OCI-M1 (cell line): ENCODE measurements around the gene C3.

Experiments
- DNase-seq: peaks from one replicate; lab custom pipeline; 2025; lab: John Stamatoyannopoulos, UW

C3 gene

DNA sequence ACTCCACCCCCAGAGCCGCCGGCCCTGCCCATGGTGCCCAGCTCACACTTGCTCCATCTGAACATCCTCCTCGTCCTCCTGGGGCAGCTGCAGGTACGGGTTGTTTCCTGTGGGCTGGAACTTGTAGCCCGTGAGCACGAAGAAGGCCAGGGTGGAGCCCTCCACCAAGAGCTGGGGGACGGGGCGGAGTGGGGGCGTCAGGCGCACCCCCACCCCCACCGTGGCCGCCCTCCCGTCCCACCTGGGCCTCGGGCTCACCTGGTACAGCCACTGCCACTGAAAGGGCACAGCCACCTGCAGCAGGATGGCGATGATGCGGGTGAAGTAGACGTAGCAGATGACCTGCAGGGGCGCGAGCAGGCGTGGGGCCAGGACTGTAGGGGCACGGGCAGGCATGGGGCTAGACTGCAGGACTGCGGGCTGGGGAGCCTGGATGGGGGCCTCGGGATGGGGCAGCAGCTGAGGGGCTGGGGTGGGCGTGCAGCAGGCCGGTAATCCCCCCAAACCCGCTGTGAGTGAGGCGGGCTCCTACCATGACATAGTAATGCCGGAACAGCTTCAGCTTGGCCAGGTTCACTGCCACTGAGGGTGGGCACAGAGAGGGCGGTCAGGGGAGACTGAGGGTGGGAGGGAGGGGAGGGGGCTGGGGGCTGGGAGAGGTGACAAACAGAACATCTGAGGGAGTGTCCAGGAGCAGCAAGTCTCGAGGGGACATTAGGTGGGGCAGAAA is 10.7 kb upstream of the C3 start:
- no peak for DNase-seq

DNA sequence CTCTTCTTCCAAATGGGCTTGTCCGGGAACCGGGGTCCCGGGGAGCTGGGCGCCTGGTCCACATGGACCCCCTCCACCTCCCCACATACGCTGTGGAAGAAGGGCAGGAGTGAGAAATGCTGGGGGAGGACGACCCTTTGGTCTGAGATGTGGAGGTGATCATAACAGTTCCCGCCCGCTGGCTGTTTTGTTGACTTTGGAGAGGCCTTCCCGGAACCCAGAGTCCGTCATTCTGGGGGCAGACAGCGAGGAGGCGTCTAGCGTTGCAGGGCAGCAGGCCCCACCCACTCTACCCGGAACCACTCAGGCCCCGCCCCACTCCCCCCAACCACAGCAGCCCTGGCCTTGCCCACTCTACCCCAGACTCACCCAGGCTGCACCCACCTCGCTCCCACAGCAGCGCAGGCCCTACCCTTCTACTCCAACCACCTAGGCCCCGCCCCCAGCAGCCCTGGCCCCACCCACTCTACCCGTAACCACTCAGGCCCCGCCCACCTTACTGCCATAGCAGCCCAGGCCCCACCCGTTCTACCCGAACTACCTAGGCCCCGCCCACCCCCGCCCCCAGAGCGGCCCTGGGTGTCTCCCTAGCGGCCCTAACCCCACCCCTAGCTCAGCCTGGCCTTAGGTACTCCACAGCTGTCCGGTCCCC is 9.8 kb upstream of the C3 start:
- DNase-seq: peak; percentile 34

GRCh38 chr19:6729573-6730152 is 9.2 kb upstream of the C3 start:
- DNase-seq: no peak

- DNase-seq: peak; percentile 22
Observed at GRCh38 chr19:6728346-6728745, 7.9 kb upstream of the C3 start.

DNA sequence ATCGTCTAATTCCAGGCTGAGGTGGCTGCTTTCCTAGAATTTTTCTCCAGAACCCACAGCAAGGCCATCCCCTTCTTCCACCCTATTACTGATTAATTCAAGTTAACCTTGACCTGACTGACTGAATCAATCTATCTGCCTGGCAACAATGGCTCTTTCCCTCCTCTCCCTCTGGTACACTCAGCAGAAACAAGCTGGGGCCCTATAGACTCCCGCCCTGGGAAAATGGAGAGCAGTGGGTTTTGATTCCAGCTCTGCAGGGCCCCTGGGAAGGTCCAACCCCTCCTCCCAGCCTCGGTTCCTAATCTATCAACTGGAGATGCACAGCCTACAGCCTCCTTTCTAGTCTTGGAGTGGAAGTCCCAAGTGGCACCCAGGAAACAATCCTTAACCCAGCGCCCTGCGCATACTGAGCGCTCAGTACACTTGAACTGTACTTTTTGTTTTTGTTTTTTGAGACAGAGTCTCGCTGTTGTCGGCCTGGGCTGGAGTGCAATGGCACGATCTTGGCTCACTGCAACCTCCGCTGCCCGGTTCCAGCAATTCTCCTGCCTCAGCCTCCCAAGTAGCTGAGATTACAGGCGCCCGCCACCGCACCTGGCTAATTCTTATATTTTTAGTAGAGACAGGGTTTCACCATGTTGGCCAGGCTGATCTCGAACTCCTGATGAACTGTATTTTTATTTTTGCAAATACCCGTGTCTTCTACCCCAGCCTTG is 5.2 kb upstream of the C3 start:
- no peak for DNase-seq

DNA sequence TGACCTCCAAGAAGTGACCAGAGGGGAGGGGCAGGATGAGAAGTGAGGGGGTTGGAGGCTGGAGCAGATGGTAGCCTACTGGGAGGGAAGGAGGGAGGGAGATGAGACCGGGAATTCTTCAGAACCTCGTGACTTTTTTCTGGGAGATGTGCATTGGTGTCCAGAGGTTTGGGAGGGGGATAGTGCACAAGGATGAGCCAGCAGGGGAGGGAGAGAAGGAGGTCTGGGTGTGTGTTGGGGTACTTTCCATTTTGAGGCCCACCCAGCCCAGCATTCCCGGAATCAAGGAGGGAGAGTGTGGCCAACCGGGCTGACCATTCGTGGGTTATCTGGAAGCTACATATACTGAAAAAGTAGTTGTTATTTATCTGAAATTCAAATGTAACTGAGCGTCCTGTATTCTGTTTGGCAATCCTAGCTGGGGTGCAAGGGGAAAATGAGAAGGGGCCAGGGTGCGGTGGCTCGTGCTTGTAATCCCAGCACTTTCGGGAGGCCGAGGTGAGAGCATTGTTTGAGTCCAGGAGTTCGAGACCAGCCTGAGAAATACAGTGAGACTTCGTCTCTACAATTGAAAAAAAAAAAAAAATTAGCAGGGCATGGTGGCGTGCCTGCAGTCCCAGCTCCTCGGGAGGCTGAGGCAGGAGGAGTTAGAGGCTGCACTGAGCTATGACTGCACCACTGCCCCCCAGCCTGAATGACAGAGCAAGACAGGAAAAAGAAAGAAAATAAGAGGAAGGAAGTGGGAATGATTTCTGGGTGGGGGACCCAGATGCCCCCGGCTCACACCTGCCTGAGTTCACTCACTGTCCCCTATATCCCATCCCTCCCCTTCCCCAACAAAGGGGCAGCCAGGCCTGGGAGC is 4.4 kb upstream of the C3 start:
- DNase-seq: no peak

- no peak for DNase-seq
Observed at GRCh38 chr19:6723738-6724137, 3.3 kb upstream of the C3 start.

DNA sequence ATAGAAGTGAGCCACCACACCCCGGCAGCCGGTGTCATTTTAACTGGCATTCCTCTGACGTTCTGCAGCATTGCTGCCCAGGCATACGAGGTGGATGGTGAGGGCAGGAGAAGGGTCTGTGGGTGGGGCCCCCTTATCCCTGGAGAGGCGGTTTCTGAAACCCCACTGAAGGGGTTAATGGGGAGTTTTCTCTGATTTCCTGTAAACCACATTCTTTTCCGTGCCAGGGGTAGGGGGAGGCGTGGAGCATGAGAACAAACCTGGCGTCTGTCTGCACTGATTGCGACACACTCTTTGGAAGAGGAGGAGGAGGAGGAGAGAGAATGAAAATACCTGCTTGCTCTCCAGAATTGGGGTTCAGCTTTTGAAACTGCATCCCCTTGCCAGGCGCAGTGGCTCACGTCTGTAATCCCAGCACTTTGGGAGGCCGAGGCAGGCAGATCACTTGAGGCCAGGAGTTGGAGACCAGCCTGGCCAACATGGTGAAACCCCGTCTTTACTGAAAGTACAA is 2.7 kb upstream of the C3 start:
- peak; percentile 4 for DNase-seq

DNA sequence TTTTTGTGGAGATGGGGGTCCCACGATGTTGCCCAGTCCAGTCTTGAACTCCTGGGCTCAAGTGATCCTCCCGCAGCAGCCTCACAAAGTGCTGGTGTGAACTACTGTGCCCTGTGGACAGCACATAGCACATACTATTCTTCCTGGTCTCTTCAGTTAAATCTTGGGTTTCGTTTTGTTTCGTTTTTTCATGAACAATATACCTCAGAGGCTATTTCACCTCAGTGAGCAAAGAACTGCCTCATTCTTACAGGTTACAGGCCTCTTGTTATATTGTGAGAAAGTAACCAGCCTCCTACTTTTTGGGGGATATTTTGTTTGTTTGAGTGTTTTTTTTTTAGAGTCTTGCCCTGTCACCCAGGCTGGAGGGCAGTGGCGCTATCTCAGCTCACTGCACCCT is 1.3 kb upstream of the C3 start:
- peak; percentile 36 for DNase-seq

DNA sequence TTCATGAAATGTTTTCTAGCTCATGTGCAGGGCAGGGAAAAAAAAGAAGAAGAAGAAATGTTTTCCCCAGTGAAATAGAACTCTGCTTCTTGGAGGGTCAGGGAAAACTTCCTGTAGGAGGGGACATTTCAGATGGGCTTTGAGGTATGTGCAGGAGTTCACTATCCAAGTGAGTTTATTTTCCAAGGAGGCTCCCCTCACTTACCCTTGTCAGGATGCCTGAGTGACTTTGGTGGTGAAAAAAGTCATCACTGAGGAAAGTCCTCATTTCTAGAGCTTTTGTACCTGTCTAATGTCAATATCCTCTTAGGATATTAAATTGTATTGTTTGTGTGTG is 656 bp upstream of the C3 start:
- no peak for DNase-seq

DNA sequence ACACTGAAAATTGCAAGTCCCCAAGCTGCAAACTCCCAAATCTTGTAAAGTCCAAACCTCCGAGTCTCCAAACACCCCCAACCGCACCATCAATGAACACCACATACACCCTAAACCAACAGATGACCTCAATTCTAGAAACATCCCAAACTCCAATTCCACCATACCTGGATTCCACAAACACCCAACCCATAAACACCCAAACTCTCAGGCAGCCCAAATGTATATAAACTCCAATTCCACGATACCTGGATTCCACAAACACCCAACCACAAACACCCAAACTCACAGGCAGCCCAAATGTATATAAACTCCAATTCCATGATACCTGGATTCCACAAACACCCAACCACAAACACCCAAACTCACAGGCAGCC is 470 bp downstream of the C3 start:
- DNase-seq: no peak

- DNase-seq: no peak
Observed at GRCh38 chr19:6719540-6719861, 949 bp downstream of the C3 start.

DNA sequence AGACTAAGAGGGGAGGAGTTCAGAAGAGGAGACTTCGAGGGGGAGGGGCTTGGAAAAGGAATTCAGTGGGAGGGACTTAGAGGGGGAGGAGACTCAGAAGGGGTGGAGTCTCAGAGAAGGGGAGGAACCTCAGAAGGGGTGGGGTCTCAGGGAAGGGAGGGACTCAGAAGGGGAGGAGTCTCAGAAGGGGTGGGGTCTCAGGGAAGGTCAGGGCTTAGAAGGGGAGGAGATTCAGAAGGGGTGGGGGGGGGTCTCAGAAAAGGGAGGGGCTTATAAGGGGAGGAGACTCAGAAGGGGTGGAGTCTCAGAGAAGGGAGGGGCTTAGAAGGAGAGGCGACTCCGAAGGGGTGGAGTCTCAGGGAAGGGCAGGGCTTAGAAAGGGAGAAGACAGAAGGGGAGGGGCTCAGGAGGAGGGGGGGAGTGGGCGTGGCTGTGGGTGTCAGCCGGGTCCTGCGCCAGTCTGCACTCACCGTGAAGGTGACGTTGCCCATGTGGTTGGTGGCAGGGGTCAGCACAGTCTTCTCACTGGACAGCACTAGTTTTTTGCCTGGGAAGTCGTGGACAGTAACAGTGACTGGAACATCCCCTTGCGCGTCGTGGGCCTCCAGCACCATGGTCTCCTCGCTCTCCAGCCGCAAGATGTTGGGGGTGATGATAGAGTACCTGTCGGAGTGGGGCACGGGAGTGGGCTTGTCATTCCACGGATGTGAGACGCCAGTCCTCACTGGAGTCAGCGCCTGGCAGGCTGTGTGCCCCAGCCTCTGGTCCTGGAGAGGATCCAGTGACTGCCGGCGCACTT is 1.5 kb downstream of the C3 start:
- peak; percentile 38 for DNase-seq

DNA sequence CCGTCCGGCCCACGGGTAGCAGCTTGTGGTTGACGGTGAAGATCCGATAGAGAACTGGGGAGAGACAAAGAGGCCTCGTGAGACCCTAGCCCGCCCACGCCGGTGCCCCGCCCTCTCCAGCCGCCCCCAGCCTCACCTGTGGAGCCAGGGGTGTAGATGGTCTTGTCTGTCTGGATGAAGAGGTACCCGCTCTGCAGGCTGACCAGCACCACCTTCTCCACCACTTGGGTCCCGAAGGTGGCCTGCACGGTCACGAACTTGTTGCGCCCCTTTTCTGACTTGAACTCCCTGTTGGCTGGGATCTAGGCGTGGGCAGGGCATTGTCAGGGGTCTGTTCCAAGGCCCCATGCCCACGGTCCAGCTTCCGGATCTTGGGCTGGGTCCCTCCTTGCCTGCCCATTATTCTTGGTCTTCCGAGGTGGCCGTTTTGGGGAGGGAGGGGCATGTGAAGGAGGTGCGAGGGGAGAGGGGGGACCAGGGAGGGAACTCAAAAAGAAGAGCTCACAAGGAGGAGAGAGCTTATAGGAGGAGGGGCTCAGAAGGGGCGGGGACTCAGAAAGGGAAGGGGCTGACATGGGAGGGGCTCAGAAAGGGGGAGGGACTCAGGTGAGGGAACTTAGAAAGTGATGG is 2.2 kb downstream of the C3 start:
- no peak for DNase-seq

GRCh38 chr19:6717441-6717971 is 2.9 kb downstream of the C3 start:
- no peak for DNase-seq

DNA sequence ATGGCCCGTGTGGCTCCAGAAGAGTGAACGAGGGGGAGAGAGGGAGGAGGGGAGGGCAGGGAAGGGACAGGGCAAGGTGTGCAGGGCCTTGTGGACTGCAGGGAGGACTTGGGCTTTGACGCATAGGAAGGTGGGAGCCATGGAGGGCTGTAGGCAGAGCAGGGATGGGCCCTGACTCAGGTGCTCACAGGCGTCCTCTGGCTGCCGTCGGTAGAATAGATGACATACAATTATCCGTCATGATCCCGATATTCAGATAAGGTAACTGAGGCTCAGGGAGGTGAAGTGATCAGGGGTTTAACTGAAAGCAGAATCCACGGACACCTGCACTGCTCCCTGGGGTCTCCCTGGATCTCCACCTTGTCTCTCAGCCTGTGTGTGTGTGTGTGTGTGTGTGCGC is 3.4 kb downstream of the C3 start:
- no peak for DNase-seq

DNA sequence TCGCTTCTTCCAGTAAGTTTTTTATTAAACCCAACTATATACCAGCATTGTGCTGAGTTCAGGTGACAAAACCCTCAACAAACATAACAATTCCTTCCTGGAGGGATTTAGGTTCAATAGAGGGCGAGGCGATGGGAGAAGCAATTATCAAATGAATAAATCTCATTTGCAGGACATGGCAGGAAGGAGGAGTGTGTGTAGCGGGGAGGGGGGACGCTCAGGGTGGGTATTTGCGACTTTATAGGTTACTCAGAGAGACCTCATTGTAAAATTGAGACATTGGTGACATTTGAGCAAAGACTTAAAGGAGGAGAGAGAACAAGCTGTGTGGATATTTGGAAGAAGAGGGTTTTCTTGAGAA is 3.9 kb downstream of the C3 start:
- no peak for DNase-seq

DNA sequence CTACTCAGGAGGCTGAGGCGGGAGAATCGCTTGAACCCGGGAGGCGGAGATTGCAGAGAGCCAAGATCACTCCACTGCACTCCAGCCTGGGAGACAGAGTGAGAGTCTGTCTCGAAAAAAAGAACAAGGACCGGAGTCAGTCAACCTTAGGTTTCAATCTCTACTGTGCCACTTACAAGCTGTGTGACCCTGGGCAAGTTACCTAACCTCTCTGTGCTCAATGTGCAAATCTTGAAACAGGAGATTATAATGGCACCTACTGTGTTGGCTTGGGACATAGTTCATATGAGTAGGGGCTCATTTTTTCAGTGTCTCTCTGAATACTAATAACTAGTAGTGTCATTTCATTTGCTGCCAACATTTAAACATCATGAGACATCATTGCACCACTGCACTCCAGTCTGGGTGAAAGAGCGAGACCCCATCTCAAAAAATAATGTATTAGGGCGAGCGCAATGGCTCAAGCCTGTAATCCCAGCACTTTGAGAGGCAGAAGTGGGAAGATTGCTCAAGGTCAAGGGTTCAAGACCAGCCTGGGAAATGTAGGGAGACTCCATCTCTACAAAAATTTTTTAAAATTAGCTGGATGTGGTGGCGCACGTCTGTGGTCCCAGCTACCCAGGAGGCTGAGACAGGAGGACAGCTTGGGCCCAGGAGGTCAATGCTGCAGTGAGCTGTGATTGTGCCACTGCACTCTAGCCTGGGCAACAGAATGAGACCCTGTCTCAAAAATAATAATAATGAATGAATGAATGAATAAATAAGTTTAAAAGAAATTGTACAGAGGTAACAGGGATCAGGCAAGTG is 5.5 kb downstream of the C3 start:
- DNase-seq: no peak

DNA sequence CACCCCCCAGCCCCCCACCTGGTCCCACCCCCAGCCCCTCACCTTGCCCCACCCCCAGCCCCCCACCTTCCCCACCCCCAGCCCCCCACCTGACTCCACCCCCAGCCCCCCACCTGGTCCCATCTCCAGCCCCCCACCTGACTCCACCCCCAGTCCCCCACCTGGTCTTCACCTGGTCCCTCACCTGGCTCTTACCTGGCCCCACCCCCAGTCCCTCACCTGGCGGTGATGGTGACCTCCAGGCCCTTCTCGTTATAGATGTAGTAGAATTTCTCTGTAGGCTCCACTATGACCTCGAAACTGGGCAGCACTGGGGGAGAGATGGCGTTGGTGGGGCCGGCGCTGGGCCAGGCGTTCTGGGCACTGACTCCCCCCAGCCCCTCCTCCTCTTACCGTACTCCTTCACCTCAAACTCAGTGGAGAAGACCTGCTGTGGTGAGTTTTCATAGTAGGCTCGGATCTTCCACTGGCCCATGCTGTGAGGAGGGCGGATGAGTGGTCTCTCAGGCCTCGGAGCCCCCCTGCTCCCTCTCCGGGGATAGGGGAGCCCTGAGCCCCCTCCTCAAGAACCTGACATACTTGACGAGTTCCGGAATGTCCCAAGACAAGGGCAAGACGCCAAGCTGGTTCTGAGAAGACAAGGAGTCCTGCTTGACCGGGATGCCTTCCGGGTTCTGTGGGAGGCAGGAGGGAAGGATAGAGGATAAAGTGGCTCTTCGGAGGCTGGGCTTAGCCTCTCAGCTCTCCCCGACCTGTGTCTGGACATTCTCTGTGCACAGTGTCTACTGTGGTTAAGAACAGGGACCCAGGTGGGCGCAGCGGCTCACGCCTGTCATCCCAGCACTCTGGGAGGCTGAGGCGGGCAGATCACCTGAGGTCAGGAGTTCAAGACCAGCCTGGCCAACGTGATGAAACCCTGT is 6.4 kb downstream of the C3 start:
- DNase-seq: no peak
